Mesendoderm (in vitro differentiated cells): ENCODE results near the gene XRRA1.
A peak's percentile ranks its signal among the peaks of the same experiment; 100 is the strongest.

ENCODE experiments used
- DNase-seq: peaks from one replicate; pipeline ENCODE4 v3.0.0; 2013
- H2AK5ac ChIP-seq: 2 replicates; pipeline ENCODE4 v1.6.1; 2013; ENCODE audit warnings: low read length, inconsistent platforms
- H2BK120ac ChIP-seq: 2 replicates; pipeline ENCODE4 v1.6.1; 2013; ENCODE audit warnings: low read depth, mild to moderate bottlenecking, low read length, moderate library complexity, mixed read lengths
- H2BK15ac ChIP-seq: replicated peaks from 2 replicates; pipeline ENCODE4 v1.6.1; 2013; ENCODE audit warnings: low read depth, mild to moderate bottlenecking, moderate library complexity
- H2BK5ac ChIP-seq: 2 replicates; pipeline ENCODE4 v1.6.1; 2013; ENCODE audit warnings: low read length, inconsistent platforms
- H3K18ac ChIP-seq: 2 replicates; pipeline ENCODE4 v1.6.1; 2013; ENCODE audit warnings: mild to moderate bottlenecking, low read length, mixed read lengths
- H3K23ac ChIP-seq: one replicate; pipeline ENCODE4 v1.6.1; 2013; ENCODE audit warnings: low read length
- H3K27ac ChIP-seq: 2 replicates; pipeline ENCODE4 v1.5.1; 2013; ENCODE audit warnings: low read depth, mild to moderate bottlenecking, inconsistent platforms, low read length, moderate library complexity
- H3K27me3 ChIP-seq: 2 replicates; pipeline ENCODE4 v1.6.1; 2013; ENCODE audit warnings: low read length, control low read depth, mild to moderate bottlenecking, inconsistent platforms; ENCODE audit not compliant: insufficient read depth, poor library complexity
- H3K36me3 ChIP-seq: 2 replicates; pipeline ENCODE4 v1.6.1; 2013; ENCODE audit warnings: low read length, inconsistent platforms; ENCODE audit not compliant: control insufficient read depth, insufficient read depth
- H3K4ac ChIP-seq: one replicate; pipeline ENCODE4 v1.6.1; 2013; ENCODE audit warnings: low read depth, mild to moderate bottlenecking, low read length, moderate library complexity
- H3K4me1 ChIP-seq: 2 replicates; pipeline ENCODE4 v1.6.1; 2013; ENCODE audit warnings: low read depth, low read length, inconsistent platforms; ENCODE audit not compliant: control insufficient read depth
- H3K4me2 ChIP-seq: 2 replicates; pipeline ENCODE4 v1.6.1; 2013; ENCODE audit warnings: low read length
- H3K4me3 ChIP-seq: 2 replicates; pipeline ENCODE4 v1.5.1; 2013; ENCODE audit warnings: mild to moderate bottlenecking, low read length
- H3K56ac ChIP-seq: one replicate; pipeline ENCODE4 v1.6.1; 2013; ENCODE audit warnings: low read length
- H3K79me1 ChIP-seq: 2 replicates; pipeline ENCODE4 v1.6.1; 2013; ENCODE audit warnings: low read length, inconsistent platforms
- H3K79me2 ChIP-seq: 2 replicates; pipeline ENCODE4 v1.6.1; 2013; ENCODE audit warnings: mild to moderate bottlenecking, low read length; ENCODE audit not compliant: control insufficient read depth, insufficient read depth
- H3K9ac ChIP-seq: 2 replicates; pipeline ENCODE4 v1.6.1; 2013; ENCODE audit warnings: low read length, inconsistent platforms
- H4K5ac ChIP-seq: one replicate; pipeline ENCODE4 v1.6.1; 2013; ENCODE audit warnings: low read length
- H4K8ac ChIP-seq: one replicate; pipeline ENCODE4 v1.6.1; 2013; ENCODE audit warnings: low read depth, mild to moderate bottlenecking, control low read depth, low read length, moderate library complexity
- WGBS: extraction: QIAGEN DNeasy Blood & Tissue Kit; methylation state at CpG from one replicate; pipeline ENCODE4 v1.1.7; 2013; ENCODE audit warnings: low lambda C conversion rate, missing lambda C conversion rate; ENCODE audit not compliant: insufficient coverage; ENCODE audit errors: extremely low coverage; 5-methylcytosine and 5-hydroxymethylcytosine counted together

The XRRA1 gene

DNA sequence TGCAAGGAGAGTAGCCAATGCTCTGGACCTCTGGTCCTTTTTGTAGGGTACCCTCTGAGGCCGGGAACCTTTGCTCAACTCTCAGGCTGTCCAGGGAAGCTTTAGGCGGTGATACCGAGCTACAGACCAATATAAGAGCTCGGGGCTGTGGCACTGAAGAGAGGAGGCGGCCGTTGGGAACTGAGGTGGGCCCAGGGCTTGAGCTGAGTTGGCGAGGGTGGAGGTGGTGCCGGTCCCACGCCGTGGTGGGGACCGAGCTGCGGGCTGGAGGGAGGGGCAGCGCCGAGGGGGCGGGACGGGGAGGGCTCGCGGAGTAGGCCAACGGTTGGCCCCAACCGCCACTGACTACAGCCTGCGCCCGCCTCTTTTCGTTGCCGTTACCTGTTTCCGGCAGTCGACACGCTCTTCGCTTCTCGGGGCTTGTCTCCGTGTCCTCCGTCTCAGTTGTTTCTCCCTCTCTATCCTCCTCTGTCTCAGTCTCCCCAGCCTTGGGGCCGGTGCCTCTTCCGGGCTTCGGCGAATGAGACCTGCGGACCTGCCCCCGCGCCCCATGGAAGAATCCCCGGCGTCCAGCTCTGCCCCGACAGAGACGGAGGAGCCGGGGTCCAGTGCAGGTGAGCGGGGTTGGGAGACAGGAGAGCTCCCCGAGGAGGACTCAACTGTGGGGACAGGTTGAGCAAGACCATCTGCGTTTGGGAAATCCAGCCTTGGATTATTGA is 39.8 kb upstream of the XRRA1 start, which contains the start of gene NEU3:
NEU3 (plus strand) TSS at position 393 of the 719 bp plus-strand sequence; CDS start at position 521, 128 bp downstream.
- Histone ChIP-seq H3K4me2 (peak within 1 kb of the TSS; percentile 94), H2BK120ac (no peak within 1 kb of the TSS), H2AK5ac (no peak within 1 kb of the TSS), H3K36me3 (no peaks in the 10 kb centered on the region), H3K4me1 (peaks cover 2% of the 10 kb centered on the region), H3K18ac (peak within 1 kb of the TSS; percentile 60), H3K9ac (peak within 1 kb of the TSS; percentile 86), H3K56ac (peak within 1 kb of the TSS; percentile 87), H4K5ac (no peak within 1 kb of the TSS), H3K79me1 (no peaks in the 10 kb centered on the region), H2BK15ac (no peak within 1 kb of the TSS), H3K79me2 (no peaks in the 10 kb centered on the region), H4K8ac (no peak within 1 kb of the TSS), H3K4ac (no peak within 1 kb of the TSS), H3K23ac (peak within 1 kb of the TSS; percentile 35), H3K27ac (peak within 1 kb of the TSS; percentile 12), H3K4me3 (peak within 1 kb of the TSS; percentile 81), H3K27me3 (no peaks in the 10 kb centered on the region), H2BK5ac (no peak within 1 kb of the TSS)
- peak; percentile 92 for DNase-seq
- WGBS = no CpG with 5 or more reads among the region's 46 CpGs

DNA sequence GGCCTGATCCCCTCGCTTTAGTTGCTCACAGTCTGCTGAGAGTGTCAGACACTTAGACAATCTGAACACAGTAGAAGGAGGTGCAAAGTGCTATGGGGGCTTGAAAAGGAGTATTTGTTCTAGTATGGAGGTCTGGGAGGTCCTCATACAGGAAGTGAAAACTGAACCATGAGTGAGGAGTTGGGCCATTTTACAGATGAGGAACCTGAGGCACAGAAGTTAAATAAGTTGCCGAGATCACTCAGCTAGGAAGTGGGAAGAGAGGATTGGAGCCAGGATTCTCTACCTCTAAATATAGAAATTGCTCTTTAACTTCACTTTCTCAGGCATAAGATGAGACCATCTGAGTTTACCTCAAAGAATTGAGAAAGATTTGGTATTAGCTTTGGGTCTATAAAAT is 35.8 kb upstream of the XRRA1 start:
- Histone ChIP-seq H2AK5ac (no peak overlapping the region), H3K9ac (no peak overlapping the region), H2BK15ac (no peak overlapping the region), H4K5ac (no peak overlapping the region), H2BK5ac (no peak overlapping the region), H2BK120ac (no peak overlapping the region), H3K23ac (no peak overlapping the region), H3K18ac (no peak overlapping the region), H3K79me2 (no peaks in the 10 kb centered on the region), H3K79me1 (no peaks in the 10 kb centered on the region), H3K27ac (no peak overlapping the region), H3K4ac (no peak overlapping the region), H3K56ac (no peak overlapping the region), H4K8ac (no peak overlapping the region), H3K36me3 (peaks cover 2% of the 10 kb centered on the region), H3K4me2 (no peak overlapping the region), H3K27me3 (no peaks in the 10 kb centered on the region), H3K4me3 (no peak overlapping the region), H3K4me1 (peaks cover 1% of the 10 kb centered on the region)
- no peak for DNase-seq
- no CpG with 5 or more reads among the region's 2 CpGs for WGBS

DNA sequence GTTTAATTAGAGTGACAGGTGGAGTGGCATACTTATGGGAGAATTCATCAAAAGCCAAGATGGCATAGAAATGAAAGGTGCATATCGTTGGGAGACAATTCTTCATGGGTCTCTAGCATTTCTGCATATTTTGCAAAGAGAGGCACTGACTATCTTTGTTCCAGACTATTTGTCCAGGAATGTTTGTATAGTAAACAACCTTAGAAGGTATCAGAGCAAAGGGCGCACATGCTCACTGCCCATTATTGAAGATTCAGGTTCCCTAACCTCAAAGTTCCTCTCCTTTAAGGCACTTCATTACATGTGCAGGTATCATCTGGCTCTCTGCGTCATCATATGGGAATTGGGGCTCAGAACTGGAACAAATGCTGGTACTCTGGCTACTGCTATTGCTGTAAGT is 35.2 kb upstream of the XRRA1 start:
- H3K4me1 ChIP-seq = no peaks in the 10 kb centered on the region
- H2AK5ac ChIP-seq = no peak overlapping the region
- WGBS = no CpG with 5 or more reads among the region's 3 CpGs
- H4K5ac ChIP-seq = no peak overlapping the region
- no peaks in the 10 kb centered on the region for H3K79me1 ChIP-seq
- no peak overlapping the region for H3K9ac ChIP-seq
- H2BK120ac ChIP-seq = no peak overlapping the region
- DNase-seq = no peak
- no peak overlapping the region for H3K27ac ChIP-seq
- H2BK15ac ChIP-seq = no peak overlapping the region
- H2BK5ac ChIP-seq = no peak overlapping the region
- no peak overlapping the region for H3K56ac ChIP-seq
- H3K36me3 ChIP-seq = peaks cover 2% of the 10 kb centered on the region
- H3K23ac ChIP-seq = no peak overlapping the region
- no peak overlapping the region for H3K18ac ChIP-seq
- H3K4me2 ChIP-seq = no peak overlapping the region
- H3K27me3 ChIP-seq = no peaks in the 10 kb centered on the region
- H4K8ac ChIP-seq = no peak overlapping the region
- no peaks in the 10 kb centered on the region for H3K79me2 ChIP-seq
- H3K4ac ChIP-seq = no peak overlapping the region
- no peak overlapping the region for H3K4me3 ChIP-seq

DNA sequence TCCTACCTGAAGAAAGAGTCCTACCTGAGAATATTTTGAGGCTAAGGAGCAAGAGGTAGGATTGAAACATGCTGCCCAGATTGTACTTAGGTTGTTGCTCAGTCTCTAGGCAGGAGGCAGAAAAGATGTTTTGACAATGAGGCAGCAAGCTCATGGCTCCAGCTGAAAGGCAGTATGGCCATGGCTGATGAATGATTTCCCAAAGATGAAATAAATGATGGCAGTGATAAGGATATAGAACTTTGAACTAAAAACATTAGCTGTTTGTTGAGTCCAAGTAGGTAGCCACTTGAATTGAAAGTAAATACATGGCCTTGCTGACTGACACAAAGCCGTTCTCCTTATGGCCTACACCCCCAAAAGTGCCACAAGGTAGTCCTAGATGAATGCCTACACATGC is 33.0 kb upstream of the XRRA1 start:
- Histone ChIP-seq H2BK15ac (no peak overlapping the region), H3K4ac (no peak overlapping the region), H3K56ac (no peak overlapping the region), H2BK5ac (no peak overlapping the region), H3K18ac (no peak overlapping the region), H3K79me1 (no peaks in the 10 kb centered on the region), H3K36me3 (peaks cover 5% of the 10 kb centered on the region), H3K9ac (no peak overlapping the region), H3K23ac (no peak overlapping the region), H3K4me2 (no peak overlapping the region), H4K8ac (no peak overlapping the region), H3K27me3 (no peaks in the 10 kb centered on the region), H2BK120ac (no peak overlapping the region), H4K5ac (no peak overlapping the region), H3K79me2 (no peaks in the 10 kb centered on the region), H3K27ac (no peak overlapping the region), H2AK5ac (no peak overlapping the region), H3K4me1 (no peaks in the 10 kb centered on the region), H3K4me3 (no peak overlapping the region)
- WGBS = no CpG with 5 or more reads among the region's 1 CpG
- DNase-seq = no peak

DNA sequence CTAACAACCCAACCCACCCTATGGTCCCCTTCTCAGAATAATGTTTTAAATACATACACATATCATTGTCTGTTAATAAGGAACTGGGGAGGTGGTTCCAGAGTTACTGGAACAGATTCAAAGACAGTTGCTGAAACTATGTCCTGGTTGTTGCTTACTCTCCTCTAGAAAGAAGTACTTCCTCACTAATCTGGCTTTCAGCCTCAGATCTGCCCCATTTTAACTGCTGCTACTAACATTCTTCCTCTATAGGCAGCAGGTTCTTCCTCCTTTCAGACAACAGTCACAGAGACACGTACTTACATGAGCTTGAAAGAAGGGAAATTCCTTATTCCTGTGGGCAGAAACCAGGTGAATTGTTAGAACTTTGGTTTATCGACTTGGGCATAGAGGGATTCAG is 31.7 kb upstream of the XRRA1 start:
- no peak overlapping the region for H3K23ac ChIP-seq
- no CpG with 5 or more reads among the region's 2 CpGs for WGBS
- H2BK5ac ChIP-seq = no peak overlapping the region
- no peak overlapping the region for H2AK5ac ChIP-seq
- H3K9ac ChIP-seq = no peak overlapping the region
- H4K5ac ChIP-seq = no peak overlapping the region
- no peak overlapping the region for H3K4ac ChIP-seq
- peaks cover 5% of the 10 kb centered on the region for H3K36me3 ChIP-seq
- no peaks in the 10 kb centered on the region for H3K79me1 ChIP-seq
- no peak for DNase-seq
- H3K4me2 ChIP-seq = no peak overlapping the region
- H2BK120ac ChIP-seq = no peak overlapping the region
- no peak overlapping the region for H3K4me3 ChIP-seq
- H3K4me1 ChIP-seq = no peaks in the 10 kb centered on the region
- no peak overlapping the region for H4K8ac ChIP-seq
- H2BK15ac ChIP-seq = no peak overlapping the region
- H3K18ac ChIP-seq = no peak overlapping the region
- no peak overlapping the region for H3K27ac ChIP-seq
- H3K79me2 ChIP-seq = no peaks in the 10 kb centered on the region
- H3K27me3 ChIP-seq = no peaks in the 10 kb centered on the region
- no peak overlapping the region for H3K56ac ChIP-seq

DNA sequence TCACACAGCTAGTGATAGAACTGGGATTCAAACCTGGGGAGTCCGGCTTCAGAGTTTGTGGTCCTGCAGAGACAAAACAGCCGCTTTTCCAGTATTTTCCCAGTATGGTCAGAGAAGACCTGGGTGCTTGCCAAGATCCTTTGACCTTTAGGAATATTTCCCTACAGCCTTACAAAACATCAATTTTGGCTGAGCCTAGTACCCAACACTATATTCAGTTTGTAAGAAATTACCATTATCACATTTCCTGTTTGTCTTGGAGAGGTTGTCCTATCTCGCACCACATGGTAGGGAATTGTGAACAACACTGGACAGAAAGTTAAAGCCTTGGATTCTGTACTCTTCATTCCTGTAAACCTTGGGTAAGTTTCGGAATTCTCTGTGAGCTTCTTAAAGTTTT is 29.1 kb upstream of the XRRA1 start:
- Histone ChIP-seq H4K8ac (no peak overlapping the region), H4K5ac (no peak overlapping the region), H2AK5ac (no peak overlapping the region), H3K79me1 (peaks cover 3% of the 10 kb centered on the region), H3K4ac (no peak overlapping the region), H3K79me2 (no peaks in the 10 kb centered on the region), H3K56ac (no peak overlapping the region), H3K27me3 (no peaks in the 10 kb centered on the region), H3K27ac (no peak overlapping the region), H2BK5ac (no peak overlapping the region), H2BK15ac (no peak overlapping the region), H3K4me3 (no peak overlapping the region), H3K4me2 (no peak overlapping the region), H3K4me1 (no peaks in the 10 kb centered on the region), H3K18ac (no peak overlapping the region), H3K23ac (no peak overlapping the region), H3K36me3 (peaks cover 9% of the 10 kb centered on the region), H2BK120ac (no peak overlapping the region), H3K9ac (no peak overlapping the region)
- DNase-seq = no peak
- no CpG with 5 or more reads among the region's 4 CpGs for WGBS
